Activated naive CD4-positive, alpha-beta T cell treated with Interleukin-2 at 50 U/mL for 16 hours (primary cell): ENCODE results near the gene TTC31.
"Not testable (repeated sequence)": the region's sequence is repeated elsewhere in the genome, so short reads cannot be mapped to it uniquely, and the experiment has no call there.

ENCODE experiments used
- DNase-seq: peaks from one replicate; pipeline ENCODE4 v3.0.0-alpha.2; 2020

TTC31 gene

GRCh38 chr2:74482801-74483674 is at the start of gene TTC31, which contains the start of gene CCDC142:
TTC31 (plus strand) TSS chr2:74483081; CDS start chr2:74483096, 15 bp downstream.
CCDC142 (minus strand) TSS chr2:74482998; CDS start chr2:74482837, 161 bp downstream.
- peak; percentile 94 for DNase-seq

- DNase-seq, result no peak
Measured at GRCh38 chr2:74436111-74436805, 46.6 kb upstream of the TTC31 start.

GRCh38 chr2:74436848-74437695 is 45.8 kb upstream of the TTC31 start:
- DNase-seq, result no peak

GRCh38 chr2:74438248-74438647 is 44.6 kb upstream of the TTC31 start:
- DNase-seq, result no peak

- no peak for DNase-seq
Measured at GRCh38 chr2:74439373-74439772, 43.5 kb upstream of the TTC31 start.

GRCh38 chr2:74439803-74440377 is 43.0 kb upstream of the TTC31 start:
- no peak for DNase-seq

- peak; percentile 49 for DNase-seq
Measured at GRCh38 chr2:74440378-74441169, 42.3 kb upstream of the TTC31 start.

- DNase-seq, result no peak
Measured at GRCh38 chr2:74441170-74441689, 41.7 kb upstream of the TTC31 start.

GRCh38 chr2:74441690-74442482 is 41.0 kb upstream of the TTC31 start, which contains the start of gene RTKN:
RTKN (minus strand) TSS chr2:74441937; CDS start chr2:74441816, 121 bp downstream.
- peak; percentile 28 for DNase-seq

GRCh38 chr2:74442483-74443297 is 40.2 kb upstream of the TTC31 start:
- DNase-seq, result not testable (repeated sequence)

- DNase-seq, result no peak
Measured at GRCh38 chr2:74444498-74445318, 38.2 kb upstream of the TTC31 start.

- no peak for DNase-seq
Measured at GRCh38 chr2:74447230-74447999, 35.5 kb upstream of the TTC31 start.

GRCh38 chr2:74448771-74449170 is 34.1 kb upstream of the TTC31 start:
- DNase-seq, result no peak

GRCh38 chr2:74450570-74451190 is 32.2 kb upstream of the TTC31 start:
- no peak for DNase-seq

- DNase-seq, result peak; percentile 97
Measured at GRCh38 chr2:74454654-74455511, 28.0 kb upstream of the TTC31 start, which contains the start of gene INO80B. INO80B (plus strand) TSS chr2:74455087; CDS start chr2:74455117, 30 bp downstream.

GRCh38 chr2:74457129-74457548 is 25.7 kb upstream of the TTC31 start:
- DNase-seq, result no peak
